ENCODE measurements around the gene IGSF10.

IGSF10 gene

DNA sequence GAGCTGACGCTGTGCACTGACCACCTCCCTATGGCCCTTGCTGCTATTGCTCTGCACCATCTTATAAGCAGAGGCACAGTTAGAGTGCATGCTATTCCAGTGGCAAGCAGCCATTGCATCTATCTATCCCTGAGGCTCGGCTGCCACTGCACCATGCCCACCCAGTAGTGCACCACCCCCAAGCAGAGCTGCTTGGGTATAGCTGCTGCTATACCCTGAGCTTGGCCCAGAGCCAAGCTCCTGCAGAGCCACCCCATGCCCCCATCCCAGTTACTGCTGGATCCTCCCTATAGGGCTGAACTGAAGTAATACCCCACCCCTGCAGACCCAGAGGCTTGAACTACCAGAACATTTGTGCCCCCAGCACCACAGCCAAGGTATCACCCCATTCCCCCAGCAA lies 19.6 kb upstream of the IGSF10 start:
- H3K9me3 ChIP-seq (ENCODE audit: insufficient read depth, low read depth, low read length), result no peaks in the 10 kb centered on the region
- no peaks in the 10 kb centered on the region for H3K36me3 ChIP-seq (ENCODE audit: insufficient read depth, low read depth, low read length)
- no peak overlapping the region for H3K4me3 ChIP-seq (ENCODE audit: low read length)
- no peak overlapping the region for H3K27ac ChIP-seq (ENCODE audit: low read length)
- H3K4me1 ChIP-seq (ENCODE audit: insufficient read depth, low read length), result peaks cover 11% of the 10 kb centered on the region
- H3K27me3 ChIP-seq (ENCODE audit: insufficient read depth, low read length), result no peaks in the 10 kb centered on the region
- no peak overlapping the region for H3K9ac ChIP-seq (ENCODE audit: low read depth, low read length)

DNA sequence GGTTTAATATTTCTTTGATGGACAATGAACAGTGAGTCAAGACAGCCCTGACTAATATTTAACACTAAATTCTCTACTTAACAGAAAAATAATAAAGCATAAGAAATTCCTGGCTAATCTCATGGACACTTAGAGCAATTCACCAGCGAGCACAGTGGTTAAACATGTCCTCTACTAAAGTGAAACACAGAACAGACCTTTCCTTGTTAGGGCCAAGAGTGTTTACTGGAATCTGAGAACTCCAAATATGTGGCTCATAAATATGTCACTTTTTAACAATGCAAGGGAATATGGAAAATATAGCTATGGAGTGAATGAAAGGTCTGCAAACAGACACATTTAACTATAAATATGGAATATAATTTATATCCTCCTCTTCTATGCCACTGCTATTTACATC lies 18.6 kb upstream of the IGSF10 start:
- no peak overlapping the region for H3K4me3 ChIP-seq (ENCODE audit: low read length)
- H3K27ac ChIP-seq (ENCODE audit: low read length), result no peak overlapping the region
- no peaks in the 10 kb centered on the region for H3K9me3 ChIP-seq (ENCODE audit: insufficient read depth, low read depth, low read length)
- no peaks in the 10 kb centered on the region for H3K27me3 ChIP-seq (ENCODE audit: insufficient read depth, low read length)
- peaks cover 11% of the 10 kb centered on the region for H3K4me1 ChIP-seq (ENCODE audit: insufficient read depth, low read length)
- no peaks in the 10 kb centered on the region for H3K36me3 ChIP-seq (ENCODE audit: insufficient read depth, low read depth, low read length)
- H3K9ac ChIP-seq (ENCODE audit: low read depth, low read length), result no peak overlapping the region

DNA sequence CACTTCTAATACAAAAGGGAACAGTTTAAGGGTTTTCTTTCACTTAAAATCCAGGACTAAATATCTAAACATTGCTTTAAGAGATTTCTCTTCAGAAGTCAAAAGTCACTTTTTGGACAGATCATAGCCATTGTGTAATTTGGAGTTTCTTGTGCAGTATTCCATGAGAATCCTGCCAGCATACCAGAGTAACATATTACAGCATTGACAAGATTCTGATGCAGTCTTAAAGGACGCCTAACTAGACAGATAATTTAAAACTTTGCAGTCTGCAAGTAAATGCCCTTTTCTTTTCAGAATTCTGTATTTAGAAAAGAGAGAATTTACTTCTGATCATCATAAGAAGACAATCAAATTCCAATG lies 17.5 kb upstream of the IGSF10 start:
- Histone ChIP-seq H3K9me3 (ENCODE audit: insufficient read depth, low read depth, low read length) (no peaks in the 10 kb centered on the region), H3K36me3 (ENCODE audit: insufficient read depth, low read depth, low read length) (no peaks in the 10 kb centered on the region), H3K9ac (ENCODE audit: low read depth, low read length) (no peak overlapping the region), H3K27me3 (ENCODE audit: insufficient read depth, low read length) (no peaks in the 10 kb centered on the region), H3K4me1 (ENCODE audit: insufficient read depth, low read length) (peaks cover 11% of the 10 kb centered on the region), H3K4me3 (ENCODE audit: low read length) (no peak overlapping the region), H3K27ac (ENCODE audit: low read length) (no peak overlapping the region)

DNA sequence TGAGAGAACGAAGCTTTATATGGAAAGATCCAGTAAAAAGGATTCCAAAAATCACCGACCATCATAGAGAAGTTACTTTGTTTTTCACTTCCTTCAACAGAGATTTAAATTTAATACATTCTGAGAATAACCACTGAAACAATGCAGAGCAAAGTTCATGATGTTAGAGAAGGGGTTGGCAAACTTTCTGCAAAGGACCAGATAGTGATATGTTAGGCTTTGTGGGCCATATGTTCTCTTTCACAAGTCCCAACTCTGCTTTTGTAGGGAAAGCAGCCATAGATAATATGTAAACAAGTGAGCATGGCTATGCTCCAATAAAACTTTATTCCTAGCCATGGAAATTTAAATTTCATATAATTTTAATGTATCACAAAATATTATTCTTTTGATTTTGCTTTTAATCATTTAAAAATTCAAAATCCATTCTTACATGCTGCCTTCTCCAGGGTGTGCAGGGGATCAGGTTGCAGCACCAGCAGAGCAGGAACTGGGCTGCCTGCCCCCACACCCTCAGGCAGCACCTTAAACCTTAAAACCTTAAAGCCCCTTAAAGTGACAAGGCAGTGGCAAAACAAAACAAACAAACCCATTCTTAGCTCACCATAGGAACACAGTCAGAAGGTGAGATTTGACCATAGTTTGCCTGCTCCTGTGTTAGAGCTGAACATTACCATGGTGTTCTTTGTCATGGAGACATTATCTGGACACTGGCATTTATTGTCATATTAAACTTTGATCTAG lies 16.9 kb upstream of the IGSF10 start:
- no peaks in the 10 kb centered on the region for H3K9me3 ChIP-seq (ENCODE audit: insufficient read depth, low read depth, low read length)
- H3K4me1 ChIP-seq (ENCODE audit: insufficient read depth, low read length), result peaks cover 11% of the 10 kb centered on the region
- no peaks in the 10 kb centered on the region for H3K27me3 ChIP-seq (ENCODE audit: insufficient read depth, low read length)
- H3K4me3 ChIP-seq (ENCODE audit: low read length), result no peak overlapping the region
- no peak overlapping the region for H3K27ac ChIP-seq (ENCODE audit: low read length)
- H3K9ac ChIP-seq (ENCODE audit: low read depth, low read length), result no peak overlapping the region
- no peaks in the 10 kb centered on the region for H3K36me3 ChIP-seq (ENCODE audit: insufficient read depth, low read depth, low read length)

DNA sequence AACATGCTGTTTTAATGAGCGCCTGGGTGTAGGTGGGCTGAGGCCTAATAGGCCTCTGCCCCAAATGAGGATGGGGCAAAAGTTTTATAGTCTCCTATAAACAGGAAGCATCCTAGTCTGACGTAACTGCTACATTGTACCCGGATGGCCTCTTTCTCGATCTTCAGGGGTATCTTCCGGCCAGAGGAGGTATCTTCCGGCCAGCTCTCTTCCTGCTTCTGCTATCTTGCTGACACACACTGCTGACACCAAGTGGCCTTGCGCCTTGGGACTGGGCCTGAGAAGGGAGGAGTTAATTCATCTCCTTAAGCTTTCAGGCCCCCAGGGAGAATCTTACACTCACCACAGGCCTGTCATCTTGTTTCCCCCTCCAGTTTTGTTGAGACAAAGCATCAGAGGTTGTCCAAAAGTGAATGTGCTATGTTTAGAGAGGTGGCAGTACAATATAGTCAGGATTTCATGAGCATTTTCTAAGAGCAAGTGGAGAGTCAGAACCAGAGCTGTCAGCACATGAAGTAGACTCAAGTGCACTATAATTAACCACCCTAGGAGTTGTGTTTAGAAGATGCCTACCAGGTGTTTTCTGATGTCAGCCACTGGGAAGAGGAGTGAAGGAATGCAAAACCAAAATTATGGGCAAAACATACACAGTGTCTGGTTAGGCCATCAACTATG lies 15.6 kb upstream of the IGSF10 start:
- no peak overlapping the region for H3K4me3 ChIP-seq (ENCODE audit: low read length)
- H3K27ac ChIP-seq (ENCODE audit: low read length), result no peak overlapping the region
- no peaks in the 10 kb centered on the region for H3K36me3 ChIP-seq (ENCODE audit: insufficient read depth, low read depth, low read length)
- peaks cover 11% of the 10 kb centered on the region for H3K4me1 ChIP-seq (ENCODE audit: insufficient read depth, low read length)
- H3K9ac ChIP-seq (ENCODE audit: low read depth, low read length), result no peak overlapping the region
- no peaks in the 10 kb centered on the region for H3K9me3 ChIP-seq (ENCODE audit: insufficient read depth, low read depth, low read length)
- H3K27me3 ChIP-seq (ENCODE audit: insufficient read depth, low read length), result no peaks in the 10 kb centered on the region

DNA sequence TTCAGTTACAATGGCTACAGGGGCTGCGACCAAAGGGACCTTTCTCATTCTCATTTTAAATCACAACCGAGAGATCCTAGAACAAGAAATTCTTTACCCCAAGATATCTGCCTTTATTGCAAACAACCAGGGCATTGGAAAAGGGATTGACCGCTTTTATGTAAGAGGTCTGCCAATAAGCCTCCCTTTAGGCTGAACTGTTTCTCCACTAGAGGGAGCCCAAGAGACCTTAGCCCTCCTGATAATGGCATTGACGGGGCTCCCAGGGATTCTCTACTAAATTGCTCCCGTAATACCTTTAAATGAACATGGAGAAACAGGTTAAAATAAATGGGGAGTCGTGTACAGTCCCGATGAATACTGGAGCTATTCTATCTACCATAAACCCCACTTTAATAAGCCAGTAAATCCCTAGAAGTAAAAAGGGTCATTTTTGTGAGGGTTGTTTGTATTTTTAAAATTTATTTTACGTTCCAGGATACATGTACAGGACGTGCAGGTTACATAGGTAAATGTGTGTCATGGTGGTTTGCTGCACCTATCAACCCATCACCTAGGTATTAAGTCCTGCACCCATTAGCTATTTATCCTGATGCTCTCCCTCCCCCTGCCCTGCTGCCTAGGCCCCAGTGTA lies 7.5 kb upstream of the IGSF10 start:
- H3K9me3 ChIP-seq (ENCODE audit: insufficient read depth, low read depth, low read length), result no peaks in the 10 kb centered on the region
- H3K4me3 ChIP-seq (ENCODE audit: low read length), result no peak overlapping the region
- H3K9ac ChIP-seq (ENCODE audit: low read depth, low read length), result no peak overlapping the region
- H3K4me1 ChIP-seq (ENCODE audit: insufficient read depth, low read length), result no peaks in the 10 kb centered on the region
- no peaks in the 10 kb centered on the region for H3K27me3 ChIP-seq (ENCODE audit: insufficient read depth, low read length)
- H3K36me3 ChIP-seq (ENCODE audit: insufficient read depth, low read depth, low read length), result no peaks in the 10 kb centered on the region
- no peak overlapping the region for H3K27ac ChIP-seq (ENCODE audit: low read length)

DNA sequence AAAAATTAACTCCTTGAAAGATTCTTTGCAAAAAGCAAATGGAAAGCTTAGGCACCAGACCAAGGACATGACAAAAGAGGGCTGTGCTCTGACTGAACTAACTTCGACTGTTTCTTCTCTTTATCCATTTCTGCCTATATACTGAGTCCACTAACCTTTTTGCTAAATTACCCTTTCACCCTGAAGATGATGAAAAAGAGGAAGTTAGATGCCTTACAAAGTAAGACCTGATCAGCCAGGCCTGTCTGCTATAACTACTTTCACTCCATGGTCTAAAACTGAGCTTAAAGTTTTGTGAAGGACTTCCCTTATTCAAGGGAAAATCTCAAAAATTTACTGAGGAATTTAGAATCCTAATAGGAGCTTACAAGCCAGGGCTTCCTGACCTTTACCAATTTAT lies 6.2 kb upstream of the IGSF10 start:
- no peak overlapping the region for H3K27ac ChIP-seq (ENCODE audit: low read length)
- H3K9me3 ChIP-seq (ENCODE audit: insufficient read depth, low read depth, low read length), result no peaks in the 10 kb centered on the region

DNA sequence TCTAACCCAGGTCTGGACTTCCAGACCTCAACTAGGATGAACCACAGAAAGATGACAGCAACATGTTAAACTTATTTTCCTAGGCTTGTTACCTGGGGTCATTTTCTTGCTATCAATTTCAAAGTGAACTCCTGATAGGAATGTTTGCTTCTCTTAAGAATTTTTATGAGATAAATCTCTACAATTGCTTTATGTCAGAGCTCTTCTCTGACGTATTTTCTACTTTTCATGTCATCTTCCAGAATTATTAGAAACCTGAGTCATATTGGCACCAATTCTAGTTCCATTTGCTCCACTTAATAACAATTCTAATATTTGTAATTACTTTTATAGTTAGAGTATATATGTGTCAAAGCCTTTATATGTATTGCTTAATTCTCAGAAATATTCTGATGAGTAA lies 2.1 kb upstream of the IGSF10 start:
- Histone ChIP-seq H3K4me1 (ENCODE audit: insufficient read depth, low read length) (no peaks in the 10 kb centered on the region), H3K9me3 (ENCODE audit: insufficient read depth, low read depth, low read length) (no peaks in the 10 kb centered on the region), H3K36me3 (ENCODE audit: insufficient read depth, low read depth, low read length) (no peaks in the 10 kb centered on the region), H3K4me3 (ENCODE audit: low read length) (no peak overlapping the region), H3K27ac (ENCODE audit: low read length) (no peak overlapping the region), H3K9ac (ENCODE audit: low read depth, low read length) (no peak overlapping the region), H3K27me3 (ENCODE audit: insufficient read depth, low read length) (peaks cover 11% of the 10 kb centered on the region)

More for the DNA sequence above, 6.2 kb upstream of the IGSF10 start:
- no peak overlapping the region for H3K4me3 ChIP-seq (ENCODE audit: low read length)
- no peak overlapping the region for H3K9ac ChIP-seq (ENCODE audit: low read depth, low read length)
- H3K4me1 ChIP-seq (ENCODE audit: insufficient read depth, low read length), result no peaks in the 10 kb centered on the region
- peaks cover 3% of the 10 kb centered on the region for H3K27me3 ChIP-seq (ENCODE audit: insufficient read depth, low read length)
- H3K36me3 ChIP-seq (ENCODE audit: insufficient read depth, low read depth, low read length), result no peaks in the 10 kb centered on the region

DNA sequence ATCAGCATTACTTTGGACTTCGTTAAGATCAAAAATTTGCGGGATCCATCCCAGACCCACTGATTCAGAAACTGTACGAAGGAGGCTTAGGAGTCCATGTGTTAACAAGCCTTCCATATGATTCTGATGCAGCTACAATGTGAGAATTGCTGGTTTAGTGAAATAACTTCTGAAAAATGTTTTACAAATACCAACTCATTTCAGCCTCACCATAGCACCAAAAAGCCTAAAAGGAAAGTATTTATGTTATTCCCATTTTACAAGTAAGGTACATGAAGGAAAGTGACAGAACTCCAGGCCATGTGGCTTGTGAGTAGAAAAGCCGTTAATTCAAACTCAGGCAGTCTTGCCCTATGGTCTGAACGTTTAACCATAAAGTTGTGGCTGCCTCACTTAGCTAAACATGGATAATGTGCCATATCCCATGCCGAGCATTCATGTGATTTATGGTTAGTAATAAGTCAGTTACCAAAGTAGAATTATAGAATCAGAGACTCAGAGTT lies 1.5 kb upstream of the IGSF10 start:
- no peak overlapping the region for H3K4me3 ChIP-seq (ENCODE audit: low read length)
- H3K9ac ChIP-seq (ENCODE audit: low read depth, low read length), result no peak overlapping the region
- no peak overlapping the region for H3K27ac ChIP-seq (ENCODE audit: low read length)
- H3K36me3 ChIP-seq (ENCODE audit: insufficient read depth, low read depth, low read length), result no peaks in the 10 kb centered on the region
- no peaks in the 10 kb centered on the region for H3K9me3 ChIP-seq (ENCODE audit: insufficient read depth, low read depth, low read length)
- H3K27me3 ChIP-seq (ENCODE audit: insufficient read depth, low read length), result peaks cover 11% of the 10 kb centered on the region
- no peaks in the 10 kb centered on the region for H3K4me1 ChIP-seq (ENCODE audit: insufficient read depth, low read length)

DNA sequence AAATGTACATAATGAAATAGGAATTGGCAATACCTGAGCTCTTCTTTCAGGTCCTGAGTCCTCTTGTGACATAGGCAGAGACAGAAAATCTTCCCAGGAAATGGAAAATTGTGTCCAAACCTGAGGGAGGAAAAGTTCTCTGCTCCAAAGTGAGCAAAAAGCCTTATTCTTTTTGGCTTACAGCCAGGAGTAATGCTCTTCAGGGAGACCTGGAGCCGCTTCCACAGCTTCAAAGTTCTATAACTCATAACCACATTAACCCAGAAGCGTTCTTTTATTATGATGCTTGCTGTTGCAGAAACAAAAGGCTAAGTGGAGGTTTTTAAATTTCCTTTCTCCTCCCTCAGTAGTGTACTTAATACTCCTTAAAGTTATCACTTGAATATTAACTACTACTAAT lies 633 bp downstream of the IGSF10 start:
- peaks cover 11% of the 10 kb centered on the region for H3K27me3 ChIP-seq (ENCODE audit: insufficient read depth, low read length)
- H3K36me3 ChIP-seq (ENCODE audit: insufficient read depth, low read depth, low read length), result no peaks in the 10 kb centered on the region
- peak overlapping the region; percentile 61; the same call in 1 of the 2 replicates for H3K4me3 ChIP-seq (ENCODE audit: low read length)
- H3K27ac ChIP-seq (ENCODE audit: low read length), result no peak overlapping the region
- H3K9ac ChIP-seq (ENCODE audit: low read depth, low read length), result no peak overlapping the region
- H3K4me1 ChIP-seq (ENCODE audit: insufficient read depth, low read length), result no peaks in the 10 kb centered on the region
- H3K9me3 ChIP-seq (ENCODE audit: insufficient read depth, low read depth, low read length), result no peaks in the 10 kb centered on the region

DNA sequence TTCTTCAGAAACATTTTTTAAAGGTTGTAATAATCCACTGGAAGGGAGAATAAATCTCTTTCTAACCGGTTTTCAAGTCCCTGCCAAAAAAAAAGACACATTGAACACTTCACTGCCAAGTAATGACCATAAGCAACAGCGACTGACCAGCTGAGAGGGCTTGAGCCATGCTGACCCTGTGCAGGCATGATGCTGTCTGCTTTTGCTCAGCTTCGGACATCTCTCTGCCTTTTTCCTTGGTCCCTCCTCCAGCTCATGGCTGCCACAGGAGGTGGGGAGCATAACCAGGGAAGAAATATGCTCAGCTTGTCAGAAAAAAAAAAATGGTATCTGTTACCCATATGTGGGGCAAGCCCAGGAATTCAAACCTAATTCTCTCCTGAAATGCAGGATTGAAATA lies 1.5 kb downstream of the IGSF10 start:
- no peaks in the 10 kb centered on the region for H3K36me3 ChIP-seq (ENCODE audit: insufficient read depth, low read depth, low read length)
- H3K27me3 ChIP-seq (ENCODE audit: insufficient read depth, low read length), result peaks cover 11% of the 10 kb centered on the region
- no peaks in the 10 kb centered on the region for H3K9me3 ChIP-seq (ENCODE audit: insufficient read depth, low read depth, low read length)
- no peak overlapping the region for H3K4me3 ChIP-seq (ENCODE audit: low read length)
- H3K9ac ChIP-seq (ENCODE audit: low read depth, low read length), result no peak overlapping the region
- H3K27ac ChIP-seq (ENCODE audit: low read length), result no peak overlapping the region
- H3K4me1 ChIP-seq (ENCODE audit: insufficient read depth, low read length), result no peaks in the 10 kb centered on the region

DNA sequence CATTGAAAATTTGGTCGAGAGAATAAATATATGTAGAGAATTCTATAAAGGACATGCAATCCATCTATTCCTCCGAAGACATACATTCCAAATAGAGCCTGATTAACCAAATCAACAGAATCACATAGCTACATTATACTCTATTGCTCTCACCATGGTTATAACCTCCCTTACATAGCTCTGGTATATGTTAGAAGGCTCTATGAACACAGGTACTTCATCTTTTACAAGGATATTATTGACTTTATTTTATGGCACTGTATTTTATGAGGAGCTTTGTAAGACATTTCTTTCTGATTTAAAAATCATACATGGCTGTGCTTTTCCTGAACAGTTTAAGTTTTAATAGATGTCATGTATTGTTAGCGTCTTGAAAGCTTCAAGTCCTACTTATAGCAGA lies 4.8 kb downstream of the IGSF10 start:
- Histone ChIP-seq H3K36me3 (ENCODE audit: insufficient read depth, low read depth, low read length) (no peaks in the 10 kb centered on the region), H3K4me3 (ENCODE audit: low read length) (no peak overlapping the region), H3K9ac (ENCODE audit: low read depth, low read length) (no peak overlapping the region), H3K27ac (ENCODE audit: low read length) (no peak overlapping the region), H3K9me3 (ENCODE audit: insufficient read depth, low read depth, low read length) (no peaks in the 10 kb centered on the region), H3K4me1 (ENCODE audit: insufficient read depth, low read length) (no peaks in the 10 kb centered on the region), H3K27me3 (ENCODE audit: insufficient read depth, low read length) (peaks cover 6% of the 10 kb centered on the region; the same call in 1 of the 2 replicates)
